GDM1 (cell line): ENCODE measurements around the gene CHRM4.
A peak's percentile ranks its signal among the peaks of the same experiment; 100 is the strongest.

ENCODE experiments used
- DNase-seq: peaks from one replicate; lab custom pipeline; 2025; lab: John Stamatoyannopoulos, UW

Gene CHRM4

GRCh38 chr11:46347637-46348311 lies 43.8 kb downstream of the CHRM4 start:
- no peak for DNase-seq

GRCh38 chr11:46346886-46347636 lies 44.5 kb downstream of the CHRM4 start, which contains the start of gene DGKZ:
DGKZ (plus strand) TSS chr11:46347463; CDS start chr11:46347660, 197 bp downstream.
- DNase-seq, result peak; percentile 87

- DNase-seq, result no peak
Observed at GRCh38 chr11:46345881-46346484, 45.6 kb downstream of the CHRM4 start.

- peak; percentile 86 for DNase-seq
Observed at GRCh38 chr11:46345131-46345597, 46.4 kb downstream of the CHRM4 start.

- no peak for DNase-seq
Observed at GRCh38 chr11:46343520-46343919, 48.1 kb downstream of the CHRM4 start.

- DNase-seq, result peak; percentile 87
Observed at GRCh38 chr11:46342239-46342638, 49.3 kb downstream of the CHRM4 start.

GRCh38 chr11:46341454-46341853 lies 50.1 kb downstream of the CHRM4 start:
- no peak for DNase-seq

- no peak for DNase-seq
Observed at GRCh38 chr11:46339816-46340215, 51.8 kb downstream of the CHRM4 start.

- DNase-seq, result no peak
Observed at GRCh38 chr11:46338988-46339666, 52.4 kb downstream of the CHRM4 start.

- no peak for DNase-seq
Observed at GRCh38 chr11:46338636-46338987, 53.0 kb downstream of the CHRM4 start.

GRCh38 chr11:46337626-46338345 lies 53.8 kb downstream of the CHRM4 start:
- DNase-seq, result no peak

GRCh38 chr11:46336563-46337180 lies 54.9 kb downstream of the CHRM4 start:
- peak; percentile 50 for DNase-seq

GRCh38 chr11:46335890-46336562 lies 55.5 kb downstream of the CHRM4 start:
- DNase-seq, result no peak

- DNase-seq, result no peak
Observed at GRCh38 chr11:46335271-46335670, 56.3 kb downstream of the CHRM4 start.

- no peak for DNase-seq
Observed at GRCh38 chr11:46334211-46334610, 57.4 kb downstream of the CHRM4 start.
